H1 (cell line): ENCODE measurements around the gene TRAK1. TPM values are rescaled to one million over a fixed set of nuclear protein-coding genes. Genes with fewer than 3 reads are reported as not detected.

Experiments
- BACH1 ChIP-seq: IDR thresholded peaks from 2 replicates; pipeline ENCODE4 v1.6.1; 2012; ENCODE audit warnings: low read length, improper control_type of control experiment
- EZH2 ChIP-seq: fragments of 200-600 bp; sonication (generic); IDR thresholded peaks from 2 replicates; pipeline ENCODE4 v1.7.1; 2012; ENCODE audit warnings: low read depth, mild to moderate bottlenecking, moderate library complexity, low read length, inconsistent platforms; ENCODE audit not compliant: severe bottlenecking
- FOSL1 ChIP-seq: IDR thresholded peaks from 2 replicates; pipeline ENCODE4 v1.6.1; 2011; ENCODE audit warnings: mild to moderate bottlenecking, low read depth, low read length, moderate library complexity; ENCODE audit not compliant: insufficient read depth
- RNF2 ChIP-seq: fragments of 200-900, 300-1000 bp; sonication (generic); IDR thresholded peaks from 2 replicates; pipeline ENCODE4 v1.7.1; 2016; ENCODE audit warnings: borderline replicate concordance, low read depth, mild to moderate bottlenecking, antibody characterized with exemption, low read length; ENCODE audit not compliant: poor library complexity, severe bottlenecking; ENCODE audit errors: missing control alignments
- RXRA ChIP-seq: IDR thresholded peaks from 2 replicates; pipeline ENCODE4 v1.6.1; 2011; ENCODE audit warnings: low read depth, mild to moderate bottlenecking, low read length, moderate library complexity; ENCODE audit not compliant: insufficient read depth
- SAP30 ChIP-seq: fragments of 300-600 bp; sonication (generic); IDR thresholded peaks from 2 replicates; pipeline ENCODE4 v1.7.1; 2012; ENCODE audit warnings: low read length, moderate library complexity, mild to moderate bottlenecking, inconsistent platforms; ENCODE audit not compliant: insufficient read depth, insufficient replicate concordance
- SP2 ChIP-seq: IDR thresholded peaks from 2 replicates; pipeline ENCODE4 v1.6.1; 2012; ENCODE audit warnings: mild to moderate bottlenecking, low read length, inconsistent platforms
- polyA plus RNA-seq, 7 experiments: library from polyadenylated mRNA; depleted of rRNA in 3 of 7; stranded (reverse) in 5 of 7; unstranded in 2 of 7; fragments of >200 nt in 5 of 7; fragments of 200-250 nt in 2 of 7; gene quantifications; 1 replicate in 5 of 7; 2 replicates in 1 of 7; 4 replicates in 1 of 7; pipeline versions ENCODE4 v1.2.1 to v1.2.3, GENCODE V29; 2011 to 2013; ENCODE audit warnings: missing spikeins in 2 of 7, mixed read lengths in 2 of 7
- total RNA-seq: library from RNA; stranded (reverse); fragmentation: NEBNext Ultra II Directional; extraction: Animal tissue kit (Norgen Biotek cat#: 25700); gene quantifications from 2 replicates; pipeline ENCODE4 v1.2.1, GENCODE V29; 2021
- TF ChIP-seq, protein P1 (sequence below): fragments of 300-600 bp; sonication (generic); IDR thresholded peaks from 2 replicates; pipeline ENCODE4 v1.7.1; 2012; ENCODE audit warnings: low read length, moderate library complexity, mild to moderate bottlenecking, inconsistent platforms; ENCODE audit not compliant: insufficient replicate concordance

Gene TRAK1
- total and polyA plus RNA-seq, 2 of the 8 experiments (the other 6 are each of a cell fraction or from before 2014, with no cell fraction given): 21.3 to 32.7 TPM

DNA sequence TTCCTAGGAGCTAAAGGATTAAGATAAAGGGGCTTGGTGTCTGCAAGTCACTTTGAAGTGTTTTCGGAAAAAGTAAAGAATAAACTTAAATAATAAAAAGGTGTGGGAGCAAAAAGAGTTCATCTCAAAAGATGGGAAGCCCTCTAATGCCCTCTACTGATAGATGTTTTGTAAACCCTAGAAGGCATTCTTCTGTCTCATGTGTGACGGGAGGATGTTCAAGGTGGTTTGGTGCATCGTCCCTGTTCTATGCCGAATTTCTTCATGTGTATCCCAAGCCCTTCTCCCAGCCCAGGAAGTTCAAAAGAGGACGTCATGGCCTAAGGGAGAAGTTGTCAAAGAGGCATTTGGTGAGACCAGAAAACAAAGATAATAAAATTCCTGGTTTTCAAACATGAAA lies 137.6 kb downstream of the TRAK1 start (continued):
- TF ChIP-seq, protein P1, sequence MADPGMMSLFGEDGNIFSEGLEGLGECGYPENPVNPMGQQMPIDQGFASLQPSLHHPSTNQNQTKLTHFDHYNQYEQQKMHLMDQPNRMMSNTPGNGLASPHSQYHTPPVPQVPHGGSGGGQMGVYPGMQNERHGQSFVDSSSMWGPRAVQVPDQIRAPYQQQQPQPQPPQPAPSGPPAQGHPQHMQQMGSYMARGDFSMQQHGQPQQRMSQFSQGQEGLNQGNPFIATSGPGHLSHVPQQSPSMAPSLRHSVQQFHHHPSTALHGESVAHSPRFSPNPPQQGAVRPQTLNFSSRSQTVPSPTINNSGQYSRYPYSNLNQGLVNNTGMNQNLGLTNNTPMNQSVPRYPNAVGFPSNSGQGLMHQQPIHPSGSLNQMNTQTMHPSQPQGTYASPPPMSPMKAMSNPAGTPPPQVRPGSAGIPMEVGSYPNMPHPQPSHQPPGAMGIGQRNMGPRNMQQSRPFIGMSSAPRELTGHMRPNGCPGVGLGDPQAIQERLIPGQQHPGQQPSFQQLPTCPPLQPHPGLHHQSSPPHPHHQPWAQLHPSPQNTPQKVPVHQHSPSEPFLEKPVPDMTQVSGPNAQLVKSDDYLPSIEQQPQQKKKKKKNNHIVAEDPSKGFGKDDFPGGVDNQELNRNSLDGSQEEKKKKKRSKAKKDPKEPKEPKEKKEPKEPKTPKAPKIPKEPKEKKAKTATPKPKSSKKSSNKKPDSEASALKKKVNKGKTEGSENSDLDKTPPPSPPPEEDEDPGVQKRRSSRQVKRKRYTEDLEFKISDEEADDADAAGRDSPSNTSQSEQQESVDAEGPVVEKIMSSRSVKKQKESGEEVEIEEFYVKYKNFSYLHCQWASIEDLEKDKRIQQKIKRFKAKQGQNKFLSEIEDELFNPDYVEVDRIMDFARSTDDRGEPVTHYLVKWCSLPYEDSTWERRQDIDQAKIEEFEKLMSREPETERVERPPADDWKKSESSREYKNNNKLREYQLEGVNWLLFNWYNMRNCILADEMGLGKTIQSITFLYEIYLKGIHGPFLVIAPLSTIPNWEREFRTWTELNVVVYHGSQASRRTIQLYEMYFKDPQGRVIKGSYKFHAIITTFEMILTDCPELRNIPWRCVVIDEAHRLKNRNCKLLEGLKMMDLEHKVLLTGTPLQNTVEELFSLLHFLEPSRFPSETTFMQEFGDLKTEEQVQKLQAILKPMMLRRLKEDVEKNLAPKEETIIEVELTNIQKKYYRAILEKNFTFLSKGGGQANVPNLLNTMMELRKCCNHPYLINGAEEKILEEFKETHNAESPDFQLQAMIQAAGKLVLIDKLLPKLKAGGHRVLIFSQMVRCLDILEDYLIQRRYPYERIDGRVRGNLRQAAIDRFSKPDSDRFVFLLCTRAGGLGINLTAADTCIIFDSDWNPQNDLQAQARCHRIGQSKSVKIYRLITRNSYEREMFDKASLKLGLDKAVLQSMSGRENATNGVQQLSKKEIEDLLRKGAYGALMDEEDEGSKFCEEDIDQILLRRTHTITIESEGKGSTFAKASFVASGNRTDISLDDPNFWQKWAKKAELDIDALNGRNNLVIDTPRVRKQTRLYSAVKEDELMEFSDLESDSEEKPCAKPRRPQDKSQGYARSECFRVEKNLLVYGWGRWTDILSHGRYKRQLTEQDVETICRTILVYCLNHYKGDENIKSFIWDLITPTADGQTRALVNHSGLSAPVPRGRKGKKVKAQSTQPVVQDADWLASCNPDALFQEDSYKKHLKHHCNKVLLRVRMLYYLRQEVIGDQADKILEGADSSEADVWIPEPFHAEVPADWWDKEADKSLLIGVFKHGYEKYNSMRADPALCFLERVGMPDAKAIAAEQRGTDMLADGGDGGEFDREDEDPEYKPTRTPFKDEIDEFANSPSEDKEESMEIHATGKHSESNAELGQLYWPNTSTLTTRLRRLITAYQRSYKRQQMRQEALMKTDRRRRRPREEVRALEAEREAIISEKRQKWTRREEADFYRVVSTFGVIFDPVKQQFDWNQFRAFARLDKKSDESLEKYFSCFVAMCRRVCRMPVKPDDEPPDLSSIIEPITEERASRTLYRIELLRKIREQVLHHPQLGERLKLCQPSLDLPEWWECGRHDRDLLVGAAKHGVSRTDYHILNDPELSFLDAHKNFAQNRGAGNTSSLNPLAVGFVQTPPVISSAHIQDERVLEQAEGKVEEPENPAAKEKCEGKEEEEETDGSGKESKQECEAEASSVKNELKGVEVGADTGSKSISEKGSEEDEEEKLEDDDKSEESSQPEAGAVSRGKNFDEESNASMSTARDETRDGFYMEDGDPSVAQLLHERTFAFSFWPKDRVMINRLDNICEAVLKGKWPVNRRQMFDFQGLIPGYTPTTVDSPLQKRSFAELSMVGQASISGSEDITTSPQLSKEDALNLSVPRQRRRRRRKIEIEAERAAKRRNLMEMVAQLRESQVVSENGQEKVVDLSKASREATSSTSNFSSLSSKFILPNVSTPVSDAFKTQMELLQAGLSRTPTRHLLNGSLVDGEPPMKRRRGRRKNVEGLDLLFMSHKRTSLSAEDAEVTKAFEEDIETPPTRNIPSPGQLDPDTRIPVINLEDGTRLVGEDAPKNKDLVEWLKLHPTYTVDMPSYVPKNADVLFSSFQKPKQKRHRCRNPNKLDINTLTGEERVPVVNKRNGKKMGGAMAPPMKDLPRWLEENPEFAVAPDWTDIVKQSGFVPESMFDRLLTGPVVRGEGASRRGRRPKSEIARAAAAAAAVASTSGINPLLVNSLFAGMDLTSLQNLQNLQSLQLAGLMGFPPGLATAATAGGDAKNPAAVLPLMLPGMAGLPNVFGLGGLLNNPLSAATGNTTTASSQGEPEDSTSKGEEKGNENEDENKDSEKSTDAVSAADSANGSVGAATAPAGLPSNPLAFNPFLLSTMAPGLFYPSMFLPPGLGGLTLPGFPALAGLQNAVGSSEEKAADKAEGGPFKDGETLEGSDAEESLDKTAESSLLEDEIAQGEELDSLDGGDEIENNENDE: no peak
- TF ChIP-seq FOSL1 (no peak), SAP30 (no peak), BACH1 (no peak), RNF2 (no peak), SP2 (no peak), RXRA (no peak), EZH2 (no peak)
